HepG2 (cell line): ENCODE data around the gene ATP6V1G2. TPM values are rescaled to one million over a fixed set of nuclear protein-coding genes. Genes with fewer than 3 reads are reported as not detected.

Source experiments
- ATAC-seq: fragments of 200-7000 bp; cut with Tn5 transposase; 3 replicates; pipeline ENCODE4 v1.9.1; 2020; ENCODE audit warnings: mild to moderate bottlenecking, moderate library complexity
- BruUV-seq: library from RNA; stranded (reverse); fragments of 400-500 nt; replicated peaks from 2 replicates; lab custom pipeline; 2021; lab: Mats Ljungman, UMichigan
- CTCF ChIA-PET: fragments of 300-600 bp; formaldehyde crosslinking; extraction: SDS; loops from one replicate; lab custom pipeline; 2021; ENCODE audit warnings: low total read pairs, inconsistent platforms, low intra/inter-chr PET ratio; lab: Yijun Ruan, JAX
- POLR2A ChIA-PET: fragments of 350-600 bp; sonication (Branson Sonifier 250); formaldehyde crosslinking; loops from one replicate; lab custom pipeline; 2020; ENCODE audit warnings: antibody characterized with exemption, inconsistent platforms; lab: Yijun Ruan, JAX
- DNase-seq: peaks from one replicate; pipeline ENCODE4 v3.0.0-alpha.2; 2015; ENCODE audit warnings: low spot score
- FAIRE-seq: peaks from 3 replicates; lab custom pipeline; 2011; peaks lifted over from hg19 to GRCh38; lab: Jason Lieb, UNC
- H2AFZ ChIP-seq: one replicate; pipeline ENCODE4 v1.6.1; 2011; ENCODE audit warnings: low read length, inconsistent platforms
- H3K27ac ChIP-seq: fragments of 300-600 bp; 3 replicates; pipeline ENCODE4 v1.8.0; 2011; ENCODE audit warnings: mixed run types, mild to moderate bottlenecking, mixed read lengths, low read length, inconsistent platforms; ENCODE audit not compliant: insufficient read depth; ENCODE audit errors: extremely low read length
- H3K27me3 ChIP-seq, 2 experiments: fragments of 200-600 bp in 1 of 2; 2 replicates in 1 of 2; 3 replicates in 1 of 2; pipeline versions ENCODE4 v1.6.0 to v1.8.0; 2011; ENCODE audit warnings: low read length in 2 of 2, mild to moderate bottlenecking in 2 of 2, moderate library complexity in 2 of 2, inconsistent platforms in 1 of 2; ENCODE audit not compliant: insufficient read depth in 2 of 2, control insufficient read depth in 1 of 2
- H3K36me3 ChIP-seq, 2 experiments: fragments of 200-600 bp in 1 of 2; replicated peaks in 1 of 2; 2 replicates in 1 of 2; 3 replicates in 1 of 2; pipeline versions ENCODE4 v1.5.1 to v1.8.0; 2011; ENCODE audit warnings: low read length in 2 of 2, inconsistent platforms in 1 of 2; ENCODE audit not compliant: insufficient read depth in 2 of 2, control insufficient read depth in 1 of 2
- H3K4me1 ChIP-seq: 2 replicates; pipeline ENCODE4 v1.5.1; 2012; ENCODE audit warnings: low read length, inconsistent platforms; ENCODE audit not compliant: insufficient read depth
- H3K4me2 ChIP-seq: 2 replicates; pipeline ENCODE4 v1.6.0; 2011; ENCODE audit warnings: low read depth, low read length, inconsistent platforms
- H3K4me3 ChIP-seq, 3 experiments: fragments of 200-600 bp in 1 of 3; sonication (generic), shearing (Covaris generic) in 1 of 3; replicated peaks in 1 of 3; 2 replicates each; pipeline ENCODE4 v1.5.1; 2011 to 2016; ENCODE audit warnings: low read length in 3 of 3, inconsistent platforms in 2 of 3, low read depth in 2 of 3, mild to moderate bottlenecking in 2 of 3, control low read depth in 1 of 3, mixed read lengths in 1 of 3; ENCODE audit not compliant: insufficient read depth in 1 of 3
- H3K79me2 ChIP-seq: one replicate; pipeline ENCODE4 v1.6.1; 2011; ENCODE audit warnings: low read length, inconsistent platforms; ENCODE audit not compliant: insufficient read depth
- H3K9ac ChIP-seq: 2 replicates; pipeline ENCODE4 v1.6.0; 2011; ENCODE audit warnings: mild to moderate bottlenecking, low read depth, low read length, inconsistent platforms; ENCODE audit not compliant: insufficient read depth
- H3K9me3 ChIP-seq: 2 replicates; pipeline ENCODE4 v1.5.1; 2012; ENCODE audit warnings: mild to moderate bottlenecking, low read length
- H4K20me1 ChIP-seq: 2 replicates; pipeline ENCODE4 v1.6.0; 2011; ENCODE audit warnings: inconsistent platforms, mild to moderate bottlenecking, low read length, moderate library complexity; ENCODE audit not compliant: insufficient read depth
- ATF7 ChIP-seq, 2 experiments: fragments of 450-650 bp in 1 of 2; sonication (generic) in 1 of 2; formaldehyde crosslinking in 1 of 2; IDR thresholded peaks; 2 replicates each; pipeline versions ENCODE4 v1.4.0 to v1.6.1; 2016 to 2020; ENCODE audit warnings: antibody characterized with exemption in 1 of 2, mild to moderate bottlenecking in 1 of 2, missing genetic modification reagents in 1 of 2
- HIVEP1 ChIP-seq: sonication (generic); formaldehyde crosslinking; IDR thresholded peaks from 2 replicates; pipeline ENCODE4 v1.4.0; 2020; ENCODE audit warnings: mild to moderate bottlenecking, missing genetic modification reagents
- MYNN ChIP-seq: sonication (generic); formaldehyde crosslinking; IDR thresholded peaks from 2 replicates; pipeline ENCODE4 v1.4.0; 2020; ENCODE audit warnings: mild to moderate bottlenecking, low read depth, missing genetic modification reagents
- RFXAP ChIP-seq: sonication (generic); formaldehyde crosslinking; IDR thresholded peaks from 2 replicates; pipeline ENCODE4 v1.4.0; 2020; ENCODE audit warnings: missing genetic modification reagents, borderline replicate concordance
- YEATS4 ChIP-seq: sonication (generic); formaldehyde crosslinking; IDR thresholded peaks from 2 replicates; pipeline ENCODE4 v1.4.0; 2020; ENCODE audit warnings: missing genetic modification reagents, borderline replicate concordance
- ZBTB38 ChIP-seq: sonication (generic); formaldehyde crosslinking; IDR thresholded peaks from 2 replicates; pipeline ENCODE4 v1.5.1; 2020; ENCODE audit warnings: mild to moderate bottlenecking, missing genetic modification reagents
- ZKSCAN5 ChIP-seq: sonication (generic); formaldehyde crosslinking; IDR thresholded peaks from 2 replicates; pipeline ENCODE4 v1.5.1; 2020; ENCODE audit warnings: mild to moderate bottlenecking, missing genetic modification reagents
- ZNF260 ChIP-seq: sonication (generic); formaldehyde crosslinking; IDR thresholded peaks from 2 replicates; pipeline ENCODE4 v1.4.0; 2020; ENCODE audit warnings: missing genetic modification reagents, low read depth, mild to moderate bottlenecking, borderline replicate concordance
- ZNF556 ChIP-seq: sonication (generic); formaldehyde crosslinking; IDR thresholded peaks from 2 replicates; pipeline ENCODE4 v1.4.0; 2020; ENCODE audit warnings: mild to moderate bottlenecking, missing genetic modification reagents, borderline replicate concordance
- WGBS: methylation state at CpG from one replicate; pipeline ENCODE4 v1.1.6; 2017; ENCODE audit warnings: low lambda C conversion rate; 5-methylcytosine and 5-hydroxymethylcytosine counted together
- in situ Hi-C: cut with HindIII; loops from 2 replicates; pipeline ENCODE4 v1.10.0; 2017; ENCODE audit warnings: low pct_unique_long_range_greater_than_20kb; ENCODE audit not compliant: extremely low pct_ligation_motif_present
- intact Hi-C: fragments of 100-400 bp; cut with micrococcal nuclease; formaldehyde crosslinking; loops from one replicate; pipeline ENCODE4 v1.10.0; 2022; ENCODE audit not compliant: unreplicated experiment
- polyA plus RNA-seq, 8 experiments: library from polyadenylated mRNA; depleted of rRNA in 3 of 8; stranded (reverse) in 7 of 8; unstranded in 1 of 8; fragments of >200 nt; fragmentation: Illumina TruSeq in 4 of 8; extraction: Trizol in 4 of 8; gene quantifications; 2 replicates each; pipeline versions ENCODE4 v1.2.1 to v1.2.3, GENCODE V29; 2011 to 2016; ENCODE audit warnings: low read depth in 4 of 8, missing spikeins in 1 of 8, mixed read lengths in 1 of 8; ENCODE audit not compliant: insufficient read depth in 1 of 8
- total RNA-seq, 5 experiments: library from RNA; depleted of rRNA; stranded (reverse); fragments of >200 nt; fragmentation: Illumina TruSeq; extraction: Trizol; gene quantifications; 2 replicates each; pipeline ENCODE4 v1.2.3, GENCODE V29; 2016; ENCODE audit warnings: low read depth in 1 of 5
- TF ChIP-seq, protein P1 (sequence below): sonication (generic); formaldehyde crosslinking; IDR thresholded peaks from 2 replicates; pipeline ENCODE4 v1.8.1; 2022; ENCODE audit warnings: low read depth, mild to moderate bottlenecking, missing genetic modification reagents
- TF ChIP-seq, protein P2 (sequence below): sonication (generic); formaldehyde crosslinking; IDR thresholded peaks from 2 replicates; pipeline ENCODE4 v1.4.0; 2020; ENCODE audit warnings: mild to moderate bottlenecking, missing genetic modification reagents

The ATP6V1G2 gene
- total and polyA plus RNA-seq, 2 of the 13 experiments (the other 11 are each of a cell fraction or from before 2014, with no cell fraction given): 0.27 to 0.83 TPM

GRCh38 chr6:31548544-31548873 lies 2.1 kb upstream of the ATP6V1G2 start:
- ATAC-seq: no peak
- H3K9ac ChIP-seq: peak overlapping the region; percentile 79
- peak overlapping the region; percentile 91 for H3K4me2 ChIP-seq
- intact Hi-C loops (loop anchor here (5.0 to 10.0 kb wide), 2 partner anchors 34 to 106 kb away; partner anchors contain the start of genes APOM, BAG6 and LTB), in situ Hi-C loops (loop anchor here (5.0 kb wide), 1 partner anchor 49 kb away; no protein-coding TSS in a partner anchor)
- ChIA-PET POLR2A (interaction anchor here (0.8 to 4.6 kb wide), 2 partner anchors 49 to 107 kb away, joined by 4 to 36 read pairs; partner anchors contain the start of gene APOM), CTCF (no interaction called here)
- H3K27me3 ChIP-seq: no peaks in the 10 kb centered on the region; a peak in 1 of 5 replicates
- H3K79me2 ChIP-seq: peaks cover 9% of the 10 kb centered on the region
- TF ChIP-seq ZNF556: 0 out of 2 replicates have a peak, but pooled peaks have one; percentile 3
- TF ChIP-seq ATF7 (IDR thresholded peaks at IDR 0.05): no peak
- 0 out of 2 replicates have a peak, but pooled peaks have one; percentile 5 for TF ChIP-seq ATF7 (CRISPR knock-in tag; IDR thresholded peaks at IDR 0.05)
- no peak for TF ChIP-seq ZNF260 (CRISPR knock-in tag)
- TF ChIP-seq MYNN (CRISPR knock-in tag): no peak
- no peak overlapping the region for H3K27ac ChIP-seq
- FAIRE-seq: no peak
- peaks cover 34% of the 10 kb centered on the region for H3K4me1 ChIP-seq
- peak overlapping the region in 2 of 3 experiments; percentile 76 to 93; a peak in 3 of 6 replicates for H3K4me3 ChIP-seq
- no peaks in the 10 kb centered on the region for H3K9me3 ChIP-seq
- peaks cover 3 to 13% of the 10 kb centered on the region in 2 experiments for H3K36me3 ChIP-seq
- H4K20me1 ChIP-seq: no peaks in the 10 kb centered on the region
- BruUV-seq: no TSS peak
- DNase-seq: no peak
- H2AFZ ChIP-seq: no peak overlapping the region
- 97% methylated on average over 2 of the region's 2 CpGs for WGBS

DNA sequence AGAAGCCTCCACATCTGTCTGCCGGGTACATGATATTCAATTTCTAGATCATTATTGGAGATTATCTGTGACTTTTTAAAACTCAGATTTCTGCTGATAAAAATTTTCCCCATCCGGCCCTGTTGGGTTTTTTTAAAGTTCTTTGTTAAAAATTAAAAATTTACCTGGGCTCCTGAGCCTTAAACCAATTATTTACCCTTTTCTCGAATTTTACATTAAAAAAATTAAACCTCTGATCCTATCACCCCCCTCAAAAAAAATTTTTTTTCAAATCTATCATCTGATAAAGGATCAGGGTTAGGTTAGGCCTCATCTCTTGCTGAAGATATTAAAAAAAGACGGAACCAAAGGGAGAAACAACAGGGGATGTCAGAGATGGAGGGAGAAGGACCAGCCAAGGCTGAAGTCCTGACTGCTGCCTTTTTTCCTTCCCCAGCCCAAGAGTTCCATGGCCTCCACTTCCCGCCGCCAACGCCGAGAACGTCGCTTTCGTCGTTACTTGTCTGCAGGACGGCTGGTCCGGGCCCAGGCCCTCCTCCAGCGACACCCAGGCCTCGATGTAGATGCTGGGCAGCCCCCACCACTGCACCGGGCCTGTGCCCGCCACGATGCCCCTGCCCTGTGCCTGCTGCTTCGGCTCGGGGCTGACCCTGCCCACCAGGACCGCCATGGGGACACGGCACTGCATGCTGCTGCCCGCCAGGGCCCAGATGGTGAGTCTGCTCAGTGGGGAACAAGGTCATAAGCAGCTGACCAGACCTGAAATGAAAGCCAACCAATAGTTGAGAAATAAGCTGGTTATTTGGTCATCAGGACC lies 1.5 kb upstream of the ATP6V1G2 start:
- no peak for DNase-seq
- in situ Hi-C loops: loop anchor here (5.0 kb wide), 1 partner anchor 49 kb away; no protein-coding TSS in a partner anchor
- no peaks in the 10 kb centered on the region; a peak in 1 of 5 replicates for H3K27me3 ChIP-seq
- intact Hi-C loops: loop anchor here (2.0 to 10.0 kb wide), 3 partner anchors 34 to 107 kb away; partner anchors contain the start of genes APOM, BAG6 and LTB
- TSS peak; percentile 63 for BruUV-seq
- CTCF ChIA-PET: interaction anchor here (1.0 to 3.6 kb wide), 3 partner anchors 33 to 54 kb away, joined by 5 to 84 read pairs (median 10); no protein-coding TSS in a partner anchor
- H3K9ac ChIP-seq: peak overlapping the region; percentile 79
- H3K9me3 ChIP-seq: no peaks in the 10 kb centered on the region
- H3K79me2 ChIP-seq: peaks cover 13% of the 10 kb centered on the region
- peaks cover 3 to 8% of the 10 kb centered on the region in 2 experiments for H3K36me3 ChIP-seq
- peaks cover 40% of the 10 kb centered on the region for H3K4me1 ChIP-seq
- no peak for FAIRE-seq
- no peaks in the 10 kb centered on the region for H4K20me1 ChIP-seq
- H3K4me2 ChIP-seq: peak overlapping the region; percentile 91
- peak overlapping the region; percentile 64 for H3K27ac ChIP-seq
- H2AFZ ChIP-seq: no peak overlapping the region
- WGBS: 79% methylated on average over 24 of the region's 24 CpGs
- ATAC-seq: no peak
- POLR2A ChIA-PET: interaction anchor here (0.8 to 4.6 kb wide), 12 partner anchors 10 to 286 kb away, joined by 3 to 36 read pairs (median 5); partner anchors contain the start of genes APOM, BAG6, GPANK1 and TNF
- peak overlapping the region; percentile 74 to 93 (median 76) for H3K4me3 ChIP-seq
- TF ChIP-seq ZKSCAN5 (CRISPR knock-in tag): no peak
- TF ChIP-seq, protein P1, sequence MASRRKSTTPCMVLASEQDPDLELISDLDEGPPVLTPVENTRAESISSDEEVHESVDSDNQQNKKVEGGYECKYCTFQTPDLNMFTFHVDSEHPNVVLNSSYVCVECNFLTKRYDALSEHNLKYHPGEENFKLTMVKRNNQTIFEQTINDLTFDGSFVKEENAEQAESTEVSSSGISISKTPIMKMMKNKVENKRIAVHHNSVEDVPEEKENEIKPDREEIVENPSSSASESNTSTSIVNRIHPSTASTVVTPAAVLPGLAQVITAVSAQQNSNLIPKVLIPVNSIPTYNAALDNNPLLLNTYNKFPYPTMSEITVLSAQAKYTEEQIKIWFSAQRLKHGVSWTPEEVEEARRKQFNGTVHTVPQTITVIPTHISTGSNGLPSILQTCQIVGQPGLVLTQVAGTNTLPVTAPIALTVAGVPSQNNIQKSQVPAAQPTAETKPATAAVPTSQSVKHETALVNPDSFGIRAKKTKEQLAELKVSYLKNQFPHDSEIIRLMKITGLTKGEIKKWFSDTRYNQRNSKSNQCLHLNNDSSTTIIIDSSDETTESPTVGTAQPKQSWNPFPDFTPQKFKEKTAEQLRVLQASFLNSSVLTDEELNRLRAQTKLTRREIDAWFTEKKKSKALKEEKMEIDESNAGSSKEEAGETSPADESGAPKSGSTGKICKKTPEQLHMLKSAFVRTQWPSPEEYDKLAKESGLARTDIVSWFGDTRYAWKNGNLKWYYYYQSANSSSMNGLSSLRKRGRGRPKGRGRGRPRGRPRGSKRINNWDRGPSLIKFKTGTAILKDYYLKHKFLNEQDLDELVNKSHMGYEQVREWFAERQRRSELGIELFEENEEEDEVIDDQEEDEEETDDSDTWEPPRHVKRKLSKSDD (CRISPR knock-in tag): peak; percentile 59; the same call in 1 of the 2 replicates
- peak; percentile 97 for TF ChIP-seq ZBTB38 (CRISPR knock-in tag)
- TF ChIP-seq, protein P2, sequence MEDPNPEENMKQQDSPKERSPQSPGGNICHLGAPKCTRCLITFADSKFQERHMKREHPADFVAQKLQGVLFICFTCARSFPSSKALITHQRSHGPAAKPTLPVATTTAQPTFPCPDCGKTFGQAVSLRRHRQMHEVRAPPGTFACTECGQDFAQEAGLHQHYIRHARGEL (CRISPR knock-in tag): no peak
- peak; percentile 16 for TF ChIP-seq YEATS4
- TF ChIP-seq RFXAP (CRISPR knock-in tag): 0 out of 2 replicates have a peak, but pooled peaks have one; percentile 5
- peak; percentile 34; the same call in 1 of the 2 replicates for TF ChIP-seq HIVEP1 (CRISPR knock-in tag)
